HEK293 (cell line): ENCODE results near the gene PWWP2A.

Experiments used
- MYNN ChIP-seq: fragments of 450-650 bp; formaldehyde crosslinking; IDR thresholded peaks from 2 replicates; pipeline ENCODE4 v1.5.1; 2016; ENCODE audit warnings: missing biosample characterization, missing genetic modification characterization, borderline replicate concordance
- OSR2 ChIP-seq: fragments of 450-650 bp; formaldehyde crosslinking; IDR thresholded peaks from 2 replicates; pipeline ENCODE4 v1.5.1; 2016; ENCODE audit warnings: missing biosample characterization, missing genetic modification characterization
- PRDM1 ChIP-seq: fragments of 450-650 bp; formaldehyde crosslinking; IDR thresholded peaks from 2 replicates; pipeline ENCODE4; 2016; ENCODE audit warnings: missing biosample characterization, missing genetic modification characterization
- REPIN1 ChIP-seq: fragments of 450-650 bp; formaldehyde crosslinking; IDR thresholded peaks from 2 replicates; pipeline ENCODE4 v1.5.1; 2017; ENCODE audit warnings: missing biosample characterization, missing genetic modification characterization, low read depth
- SCRT1 ChIP-seq: fragments of 450-650 bp; formaldehyde crosslinking; IDR thresholded peaks from 2 replicates; pipeline ENCODE4 v1.5.1; 2016; ENCODE audit warnings: missing biosample characterization, missing genetic modification characterization, borderline replicate concordance
- SP7 ChIP-seq: fragments of 450-650 bp; formaldehyde crosslinking; IDR thresholded peaks from 2 replicates; pipeline ENCODE4 v1.5.1; 2016; ENCODE audit warnings: missing biosample characterization, missing genetic modification characterization
- TCF7L2 ChIP-seq: IDR thresholded peaks from 2 replicates; pipeline ENCODE4 v1.6.1; 2011; ENCODE audit warnings: low read depth, mild to moderate bottlenecking, inconsistent platforms, low read length, moderate library complexity, borderline replicate concordance
- ZBTB21 ChIP-seq: fragments of 450-650 bp; formaldehyde crosslinking; IDR thresholded peaks from 2 replicates; pipeline ENCODE4 v1.5.1; 2017; ENCODE audit warnings: missing biosample characterization, missing genetic modification characterization
- ZFP3 ChIP-seq: fragments of 450-650 bp; formaldehyde crosslinking; IDR thresholded peaks from 2 replicates; pipeline ENCODE4 v1.5.1; 2016; ENCODE audit warnings: low read depth, missing biosample characterization, missing genetic modification characterization
- ZFP37 ChIP-seq: fragments of 450-650 bp; formaldehyde crosslinking; IDR thresholded peaks from 2 replicates; pipeline ENCODE4 v1.5.1; 2016; ENCODE audit warnings: missing biosample characterization, missing genetic modification characterization
- ZNF114 ChIP-seq: fragments of 450-650 bp; formaldehyde crosslinking; IDR thresholded peaks from 2 replicates; pipeline ENCODE4 v1.5.0; 2017; ENCODE audit warnings: missing biosample characterization, missing genetic modification characterization
- ZNF239 ChIP-seq: fragments of 450-650 bp; formaldehyde crosslinking; IDR thresholded peaks from 2 replicates; pipeline ENCODE4 v1.5.1; 2016; ENCODE audit warnings: missing biosample characterization, missing genetic modification characterization
- ZNF248 ChIP-seq: fragments of 450-650 bp; formaldehyde crosslinking; IDR thresholded peaks from 2 replicates; pipeline ENCODE4 v1.5.1; 2017; ENCODE audit warnings: missing biosample characterization, missing genetic modification characterization
- ZNF292 ChIP-seq: fragments of 450-650 bp; formaldehyde crosslinking; IDR thresholded peaks from 2 replicates; pipeline ENCODE4 v1.5.1; 2016; ENCODE audit warnings: low read depth, missing biosample characterization, missing genetic modification characterization, borderline replicate concordance
- ZNF391 ChIP-seq: fragments of 450-650 bp; formaldehyde crosslinking; IDR thresholded peaks from 2 replicates; pipeline ENCODE4 v1.5.1; 2016; ENCODE audit warnings: low read depth, missing biosample characterization, missing genetic modification characterization, borderline replicate concordance
- ZNF423 ChIP-seq: fragments of 450-650 bp; formaldehyde crosslinking; IDR thresholded peaks from 2 replicates; pipeline ENCODE4 v1.5.1; 2016; ENCODE audit warnings: missing biosample characterization, missing genetic modification characterization
- ZNF426 ChIP-seq: fragments of 450-650 bp; formaldehyde crosslinking; IDR thresholded peaks from 2 replicates; pipeline ENCODE4 v1.5.1; 2017; ENCODE audit warnings: missing biosample characterization, missing genetic modification characterization, mild to moderate bottlenecking, inconsistent platforms, moderate library complexity
- ZNF449 ChIP-seq: fragments of 450-650 bp; formaldehyde crosslinking; IDR thresholded peaks from 2 replicates; pipeline ENCODE4 v1.5.1; 2017; ENCODE audit warnings: missing biosample characterization, mild to moderate bottlenecking, missing genetic modification characterization, moderate library complexity
- ZNF48 ChIP-seq: fragments of 450-650 bp; formaldehyde crosslinking; IDR thresholded peaks from 2 replicates; pipeline ENCODE4 v1.5.1; 2016; ENCODE audit warnings: missing biosample characterization, missing genetic modification characterization
- ZNF600 ChIP-seq: fragments of 450-650 bp; formaldehyde crosslinking; IDR thresholded peaks from 2 replicates; pipeline ENCODE4 v1.5.1; 2016; ENCODE audit warnings: missing biosample characterization, missing genetic modification characterization
- ZNF664 ChIP-seq: fragments of 450-650 bp; formaldehyde crosslinking; IDR thresholded peaks from 2 replicates; pipeline ENCODE4 v1.5.1; 2016; ENCODE audit warnings: missing biosample characterization, missing genetic modification characterization
- ZNF76 ChIP-seq: fragments of 450-650 bp; formaldehyde crosslinking; IDR thresholded peaks from 2 replicates; pipeline ENCODE4; 2016; ENCODE audit warnings: low read depth, missing biosample characterization, missing genetic modification characterization, borderline replicate concordance
- ZNF792 ChIP-seq: fragments of 450-650 bp; formaldehyde crosslinking; IDR thresholded peaks from 2 replicates; pipeline ENCODE4 v1.5.1; 2016; ENCODE audit warnings: missing biosample characterization, missing genetic modification characterization
- TF ChIP-seq, protein P1 (sequence below): fragments of 450-650 bp; formaldehyde crosslinking; IDR thresholded peaks from 2 replicates; pipeline ENCODE4 v1.5.1; 2016; ENCODE audit warnings: missing biosample characterization, missing genetic modification characterization
- TF ChIP-seq, protein P2 (sequence below): fragments of 450-650 bp; formaldehyde crosslinking; IDR thresholded peaks from 2 replicates; pipeline ENCODE4 v1.5.1; 2017; ENCODE audit warnings: missing biosample characterization, missing genetic modification characterization
- TF ChIP-seq, protein P3 (sequence below): fragments of 450-650 bp; formaldehyde crosslinking; conservative IDR thresholded peaks from 2 replicates; pipeline ENCODE4 v1.5.1; 2016; ENCODE audit warnings: low read depth, missing biosample characterization, missing genetic modification characterization
- TF ChIP-seq, protein P4 (sequence below): fragments of 450-650 bp; formaldehyde crosslinking; IDR thresholded peaks from 2 replicates; pipeline ENCODE4 v1.5.1; 2016; ENCODE audit warnings: missing biosample characterization, missing genetic modification characterization

The PWWP2A gene

DNA sequence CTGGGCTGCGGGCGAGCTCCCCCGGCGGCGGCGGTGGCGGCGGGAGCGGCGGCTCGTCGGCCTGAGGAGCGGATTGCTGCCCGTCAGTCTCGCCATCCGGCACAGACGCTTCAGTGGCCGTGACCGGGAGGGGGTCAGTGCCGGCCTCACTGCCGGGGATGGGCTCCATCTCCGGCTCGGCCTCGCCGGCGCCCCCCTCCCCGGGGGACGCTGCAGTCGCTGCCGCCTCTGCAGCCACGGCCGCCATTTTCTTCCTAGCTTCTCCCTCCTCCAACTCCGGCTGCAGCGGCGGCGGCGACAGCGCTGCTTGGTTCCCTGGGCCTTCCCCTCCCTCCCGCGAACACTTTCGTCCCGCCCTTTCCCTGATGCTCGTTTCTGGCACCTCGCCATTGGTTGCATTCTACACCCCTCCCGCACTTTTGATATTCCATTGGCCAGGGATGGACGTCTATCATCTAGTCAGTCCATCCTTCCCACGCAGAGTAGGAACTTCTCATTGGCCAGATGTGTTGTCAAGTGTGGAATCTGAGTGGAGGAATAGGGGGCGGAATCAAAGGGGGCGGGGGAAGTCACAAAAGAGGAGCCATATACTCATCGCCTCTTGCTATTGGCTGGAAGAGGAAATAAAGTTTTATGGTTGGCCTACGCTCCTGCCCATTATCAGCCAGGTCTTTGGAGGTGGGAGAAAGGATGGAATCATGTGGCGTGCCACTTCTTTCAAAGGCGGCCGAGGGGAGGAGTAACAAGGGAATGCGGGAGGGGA, at the start of gene PWWP2A (continued):
- no peak for TF ChIP-seq ZNF423
- TF ChIP-seq ZNF48 (tag by site-specific recombination): no peak
- no peak for TF ChIP-seq ZNF426 (tag by site-specific recombination)
- peak; percentile 36; the same call in 1 of the 2 replicates for TF ChIP-seq MYNN (tag by site-specific recombination)
- no peak for TF ChIP-seq ZNF114 (tag by site-specific recombination)
- peak; percentile 61; the same call in 1 of the 2 replicates for TF ChIP-seq TCF7L2
- no peak for TF ChIP-seq ZNF664 (tag by site-specific recombination)
- no peak for TF ChIP-seq SCRT1 (tag by site-specific recombination)
- TF ChIP-seq, protein P1, sequence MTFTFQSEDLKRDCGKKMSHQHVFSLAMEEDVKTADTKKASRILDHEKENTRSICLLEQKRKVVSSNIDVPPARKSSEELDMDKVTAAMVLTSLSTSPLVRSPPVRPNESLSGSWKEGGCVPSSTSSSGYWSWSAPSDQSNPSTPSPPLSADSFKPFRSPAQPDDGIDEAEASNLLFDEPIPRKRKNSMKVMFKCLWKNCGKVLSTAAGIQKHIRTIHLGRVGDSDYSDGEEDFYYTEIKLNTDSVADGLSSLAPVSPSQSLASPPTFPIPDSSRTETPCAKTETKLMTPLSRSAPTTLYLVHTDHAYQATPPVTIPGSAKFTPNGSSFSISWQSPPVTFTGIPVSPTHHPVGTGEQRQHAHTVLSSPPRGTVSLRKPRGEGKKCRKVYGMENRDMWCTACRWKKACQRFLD (tag by site-specific recombination): no peak
- TF ChIP-seq ZNF248 (tag by site-specific recombination): no peak
- TF ChIP-seq ZBTB21 (tag by site-specific recombination): no peak
- TF ChIP-seq REPIN1 (tag by site-specific recombination): no peak; the same call in 1 of the 2 replicates
- TF ChIP-seq ZFP37: no peak
- TF ChIP-seq PRDM1 (tag by site-specific recombination): peak; percentile 95
- TF ChIP-seq, protein P2, sequence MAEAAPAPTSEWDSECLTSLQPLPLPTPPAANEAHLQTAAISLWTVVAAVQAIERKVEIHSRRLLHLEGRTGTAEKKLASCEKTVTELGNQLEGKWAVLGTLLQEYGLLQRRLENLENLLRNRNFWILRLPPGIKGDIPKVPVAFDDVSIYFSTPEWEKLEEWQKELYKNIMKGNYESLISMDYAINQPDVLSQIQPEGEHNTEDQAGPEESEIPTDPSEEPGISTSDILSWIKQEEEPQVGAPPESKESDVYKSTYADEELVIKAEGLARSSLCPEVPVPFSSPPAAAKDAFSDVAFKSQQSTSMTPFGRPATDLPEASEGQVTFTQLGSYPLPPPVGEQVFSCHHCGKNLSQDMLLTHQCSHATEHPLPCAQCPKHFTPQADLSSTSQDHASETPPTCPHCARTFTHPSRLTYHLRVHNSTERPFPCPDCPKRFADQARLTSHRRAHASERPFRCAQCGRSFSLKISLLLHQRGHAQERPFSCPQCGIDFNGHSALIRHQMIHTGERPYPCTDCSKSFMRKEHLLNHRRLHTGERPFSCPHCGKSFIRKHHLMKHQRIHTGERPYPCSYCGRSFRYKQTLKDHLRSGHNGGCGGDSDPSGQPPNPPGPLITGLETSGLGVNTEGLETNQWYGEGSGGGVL (tag by site-specific recombination): peak; percentile 55; the same call in 1 of the 2 replicates
- peak; percentile 43 for TF ChIP-seq SP7
- TF ChIP-seq ZNF76: peak; percentile 37; the same call in 1 of the 2 replicates
- TF ChIP-seq ZFP3 (tag by site-specific recombination): no peak
- no peak for TF ChIP-seq ZNF792 (tag by site-specific recombination)
- TF ChIP-seq ZNF292: no peak
- no peak; the same call in 1 of the 2 replicates for TF ChIP-seq OSR2 (tag by site-specific recombination)
- TF ChIP-seq ZNF600 (tag by site-specific recombination): peak; percentile 64
- TF ChIP-seq ZNF449 (tag by site-specific recombination): no peak
- TF ChIP-seq, protein P3, sequence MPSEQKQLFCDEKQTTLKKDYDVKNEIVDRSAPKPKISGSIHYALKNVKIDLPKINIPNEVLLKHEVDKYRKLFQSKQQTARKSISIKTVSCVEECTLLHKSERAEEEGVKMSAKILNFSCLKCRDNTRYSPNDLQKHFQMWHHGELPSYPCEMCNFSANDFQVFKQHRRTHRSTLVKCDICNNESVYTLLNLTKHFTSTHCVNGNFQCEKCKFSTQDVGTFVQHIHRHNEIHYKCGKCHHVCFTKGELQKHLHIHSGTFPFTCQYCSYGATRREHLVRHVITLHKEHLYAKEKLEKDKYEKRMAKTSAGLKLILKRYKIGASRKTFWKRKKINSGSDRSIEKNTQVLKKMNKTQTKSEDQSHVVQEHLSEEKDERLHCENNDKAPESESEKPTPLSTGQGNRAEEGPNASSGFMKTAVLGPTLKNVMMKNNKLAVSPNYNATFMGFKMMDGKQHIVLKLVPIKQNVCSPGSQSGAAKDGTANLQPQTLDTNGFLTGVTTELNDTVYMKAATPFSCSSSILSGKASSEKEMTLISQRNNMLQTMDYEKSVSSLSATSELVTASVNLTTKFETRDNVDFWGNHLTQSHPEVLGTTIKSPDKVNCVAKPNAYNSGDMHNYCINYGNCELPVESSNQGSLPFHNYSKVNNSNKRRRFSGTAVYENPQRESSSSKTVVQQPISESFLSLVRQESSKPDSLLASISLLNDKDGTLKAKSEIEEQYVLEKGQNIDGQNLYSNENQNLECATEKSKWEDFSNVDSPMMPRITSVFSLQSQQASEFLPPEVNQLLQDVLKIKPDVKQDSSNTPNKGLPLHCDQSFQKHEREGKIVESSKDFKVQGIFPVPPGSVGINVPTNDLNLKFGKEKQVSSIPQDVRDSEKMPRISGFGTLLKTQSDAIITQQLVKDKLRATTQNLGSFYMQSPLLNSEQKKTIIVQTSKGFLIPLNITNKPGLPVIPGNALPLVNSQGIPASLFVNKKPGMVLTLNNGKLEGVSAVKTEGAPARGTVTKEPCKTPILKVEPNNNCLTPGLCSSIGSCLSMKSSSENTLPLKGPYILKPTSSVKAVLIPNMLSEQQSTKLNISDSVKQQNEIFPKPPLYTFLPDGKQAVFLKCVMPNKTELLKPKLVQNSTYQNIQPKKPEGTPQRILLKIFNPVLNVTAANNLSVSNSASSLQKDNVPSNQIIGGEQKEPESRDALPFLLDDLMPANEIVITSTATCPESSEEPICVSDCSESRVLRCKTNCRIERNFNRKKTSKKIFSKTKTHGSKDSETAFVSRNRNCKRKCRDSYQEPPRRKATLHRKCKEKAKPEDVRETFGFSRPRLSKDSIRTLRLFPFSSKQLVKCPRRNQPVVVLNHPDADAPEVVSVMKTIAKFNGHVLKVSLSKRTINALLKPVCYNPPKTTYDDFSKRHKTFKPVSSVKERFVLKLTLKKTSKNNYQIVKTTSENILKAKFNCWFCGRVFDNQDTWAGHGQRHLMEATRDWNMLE (tag by site-specific recombination): no peak
- TF ChIP-seq, protein P4, sequence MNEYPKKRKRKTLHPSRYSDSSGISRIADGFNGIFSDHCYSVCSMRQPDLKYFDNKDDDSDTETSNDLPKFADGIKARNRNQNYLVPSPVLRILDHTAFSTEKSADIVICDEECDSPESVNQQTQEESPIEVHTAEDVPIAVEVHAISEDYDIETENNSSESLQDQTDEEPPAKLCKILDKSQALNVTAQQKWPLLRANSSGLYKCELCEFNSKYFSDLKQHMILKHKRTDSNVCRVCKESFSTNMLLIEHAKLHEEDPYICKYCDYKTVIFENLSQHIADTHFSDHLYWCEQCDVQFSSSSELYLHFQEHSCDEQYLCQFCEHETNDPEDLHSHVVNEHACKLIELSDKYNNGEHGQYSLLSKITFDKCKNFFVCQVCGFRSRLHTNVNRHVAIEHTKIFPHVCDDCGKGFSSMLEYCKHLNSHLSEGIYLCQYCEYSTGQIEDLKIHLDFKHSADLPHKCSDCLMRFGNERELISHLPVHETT (tag by site-specific recombination): no peak
- TF ChIP-seq ZNF391 (tag by site-specific recombination): no peak
- TF ChIP-seq ZNF239 (tag by site-specific recombination): no peak
